Measurements from ENCODE around the gene MAN1C1.
"Not testable (repeated sequence)": the region's sequence is repeated elsewhere in the genome, so short reads cannot be mapped to it uniquely, and the experiment has no call there.

Gene MAN1C1

GRCh38 chr1:25698252-25698651 is 81.7 kb downstream of the MAN1C1 start:
- DNase-seq (ENCODE audit: low read depth): no peak

- DNase-seq (ENCODE audit: low read depth): not testable (repeated sequence)
These were observed 82.5 kb downstream of the MAN1C1 start for GRCh38 chr1:25699059-25699458.

GRCh38 chr1:25699500-25700143 is 83.0 kb downstream of the MAN1C1 start:
- no peak for DNase-seq (ENCODE audit: low read depth)

- no peak for DNase-seq (ENCODE audit: low read depth)
These were observed 83.5 kb downstream of the MAN1C1 start for GRCh38 chr1:25700144-25700523.

GRCh38 chr1:25700626-25701025 is 84.0 kb downstream of the MAN1C1 start:
- DNase-seq (ENCODE audit: low read depth): no peak

GRCh38 chr1:25701030-25701785 is 84.6 kb downstream of the MAN1C1 start:
- DNase-seq (ENCODE audit: low read depth): no peak

GRCh38 chr1:25702101-25702775 is 85.6 kb downstream of the MAN1C1 start:
- no peak for DNase-seq (ENCODE audit: low read depth)

GRCh38 chr1:25703041-25703440 is 86.5 kb downstream of the MAN1C1 start:
- no peak for DNase-seq (ENCODE audit: low read depth)

- DNase-seq (ENCODE audit: low read depth): no peak
These were observed 87.2 kb downstream of the MAN1C1 start for GRCh38 chr1:25703671-25704266.

GRCh38 chr1:25704267-25704691 is 87.7 kb downstream of the MAN1C1 start:
- no peak for DNase-seq (ENCODE audit: low read depth)

GRCh38 chr1:25705699-25706098 is 89.1 kb downstream of the MAN1C1 start:
- DNase-seq (ENCODE audit: low read depth): no peak

GRCh38 chr1:25706146-25707089 is 89.8 kb downstream of the MAN1C1 start:
- DNase-seq (ENCODE audit: low read depth): no peak

GRCh38 chr1:25707280-25708016 is 90.9 kb downstream of the MAN1C1 start:
- no peak for DNase-seq (ENCODE audit: low read depth)

GRCh38 chr1:25710583-25711347 is 94.2 kb downstream of the MAN1C1 start:
- DNase-seq (ENCODE audit: low read depth): no peak

- no peak for DNase-seq (ENCODE audit: low read depth)
These were observed 95.1 kb downstream of the MAN1C1 start for GRCh38 chr1:25711555-25712298.

GRCh38 chr1:25712299-25712970 is 95.8 kb downstream of the MAN1C1 start:
- DNase-seq (ENCODE audit: low read depth): no peak

GRCh38 chr1:25713961-25714360 is 97.4 kb downstream of the MAN1C1 start:
- DNase-seq (ENCODE audit: low read depth): no peak

- no peak for DNase-seq (ENCODE audit: low read depth)
These were observed 97.9 kb downstream of the MAN1C1 start for GRCh38 chr1:25714372-25714931.

Data from non-pigmented ciliary epithelial cell (primary cell).